Panc1 (cell line): ENCODE results near the gene NCKAP5. TPM values are rescaled to one million over a fixed set of nuclear protein-coding genes. Genes with fewer than 3 reads are reported as not detected.

Source experiments
- ATAC-seq: fragments of 200-7000 bp; cut with Tn5 transposase; 2 replicates; pipeline ENCODE4 v1.9.1; 2020; ENCODE audit warnings: mild to moderate bottlenecking, moderate library complexity
- BruUV-seq: library from RNA; stranded (reverse); fragments of 400-500 nt; replicated peaks from 2 replicates; lab custom pipeline; 2021; lab: Mats Ljungman, UMichigan
- CTCF ChIA-PET: fragments of 300-600 bp; sonication (Branson Sonifier 250); formaldehyde crosslinking; loops from one replicate; lab custom pipeline; 2022; ENCODE audit warnings: antibody characterized with exemption; lab: Charles Lee
- POLR2A ChIA-PET: fragments of 300-600 bp; sonication (Branson Sonifier 250); formaldehyde crosslinking; loops from one replicate; lab custom pipeline; 2022; ENCODE audit warnings: antibody characterized with exemption; lab: Charles Lee
- DNase-seq: peaks from one replicate; pipeline ENCODE4 v3.0.0-alpha.2; 2010; ENCODE audit warnings: low read depth, low spot score
- H3K27ac ChIP-seq: 2 replicates; pipeline ENCODE4 v1.5.1; 2011; ENCODE audit warnings: mild to moderate bottlenecking, low read length, inconsistent platforms
- H3K27me3 ChIP-seq: fragments of 200-500 bp; sonication (Bioruptor generic); 2 replicates; pipeline ENCODE4 v1.6.0; 2014; ENCODE audit warnings: low read length, inconsistent platforms; ENCODE audit not compliant: control insufficient read depth, insufficient read depth
- H3K36me3 ChIP-seq: fragments of 200-500 bp; sonication (Bioruptor generic); 2 replicates; pipeline ENCODE4 v1.5.1; 2014; ENCODE audit warnings: inconsistent platforms, mild to moderate bottlenecking, low read length, moderate library complexity; ENCODE audit not compliant: control insufficient read depth, insufficient read depth
- H3K4me1 ChIP-seq: 2 replicates; pipeline ENCODE4 v1.5.1; 2011; ENCODE audit warnings: inconsistent platforms, mild to moderate bottlenecking, low read length, moderate library complexity; ENCODE audit not compliant: control insufficient read depth, insufficient read depth
- H3K4me3 ChIP-seq, 2 experiments: 2 replicates each; pipeline ENCODE4 v1.5.1; 2011 to 2012; ENCODE audit warnings: low read depth in 2 of 2, low read length in 2 of 2, mild to moderate bottlenecking in 2 of 2, inconsistent platforms in 1 of 2, moderate library complexity in 1 of 2
- H3K9me3 ChIP-seq: fragments of 200-500 bp; sonication (Bioruptor generic); 2 replicates; pipeline ENCODE4 v1.5.1; 2014; ENCODE audit warnings: low read depth, mild to moderate bottlenecking, inconsistent platforms, low read length, moderate library complexity; ENCODE audit not compliant: control insufficient read depth, insufficient read depth
- CTCF ChIP-seq: fragments of 450-650 bp; IDR thresholded peaks from 2 replicates; pipeline ENCODE4 v1.5.1; 2017; ENCODE audit warnings: mild to moderate bottlenecking
- POLR2AphosphoS5 ChIP-seq: IDR thresholded peaks from 2 replicates; pipeline ENCODE4 v1.6.1; 2012; ENCODE audit warnings: mild to moderate bottlenecking, low read depth, low read length, moderate library complexity
- REST ChIP-seq, 2 experiments: IDR thresholded peaks; 2 replicates each; pipeline ENCODE4 v1.6.1; 2011 to 2012; ENCODE audit warnings: low read depth in 2 of 2, control low read depth in 1 of 2, low read length in 1 of 2, mild to moderate bottlenecking in 1 of 2, moderate library complexity in 1 of 2; ENCODE audit not compliant: insufficient read depth in 1 of 2
- SIN3A ChIP-seq: IDR thresholded peaks from 2 replicates; pipeline ENCODE4 v1.6.1; 2012; ENCODE audit warnings: low read depth, mild to moderate bottlenecking, low read length, moderate library complexity, borderline replicate concordance; ENCODE audit not compliant: insufficient read depth
- TCF7L2 ChIP-seq: IDR thresholded peaks from 2 replicates; pipeline ENCODE4 v1.6.1; 2011; ENCODE audit warnings: mild to moderate bottlenecking, low read depth, low read length, inconsistent platforms
- in situ Hi-C: cut with HindIII; loops from 2 replicates; pipeline ENCODE4 v1.10.0; 2016; ENCODE audit warnings: low sequenced_read_pairs, low pct_unique_long_range_greater_than_20kb
- intact Hi-C: fragments of 100-400 bp; cut with micrococcal nuclease; formaldehyde crosslinking; loops from one replicate; pipeline ENCODE4 v1.10.0; 2022; ENCODE audit not compliant: unreplicated experiment
- total RNA-seq: library from RNA; stranded (reverse); gene quantifications from one replicate; pipeline ENCODE4 v1.2.1, GENCODE V29; 2021; ENCODE audit not compliant: unreplicated experiment

NCKAP5 gene
- total RNA-seq, 1 experiment from 2014 or later, result 0.10 TPM

- no TSS peak for BruUV-seq
- CTCF ChIA-PET, result no interaction called here
- ATAC-seq, result no peak
These were observed 15.0 kb downstream of the NCKAP5 start for GRCh38 chr2:133553251-133553650.

GRCh38 chr2:133552821-133553220, 15.4 kb downstream of the NCKAP5 start:
- CTCF ChIA-PET, result no interaction called here
- H3K27ac ChIP-seq, result no peak overlapping the region
- no peaks in the 10 kb centered on the region for H3K27me3 ChIP-seq
- intact Hi-C loops, result no loop called here
- H3K4me3 ChIP-seq, result no peak overlapping the region
- no peaks in the 10 kb centered on the region for H3K36me3 ChIP-seq
- in situ Hi-C loops, result no loop called here
- BruUV-seq, result no TSS peak
- H3K9me3 ChIP-seq, result no peaks in the 10 kb centered on the region
- ATAC-seq (no peak), DNase-seq (no peak)
- TF ChIP-seq TCF7L2 (no peak), CTCF (no peak), REST (IDR thresholded peaks at IDR 0.05; ENCODE audit: insufficient read depth in 1 of 2, low read depth in 2 of 2, low read length in 1 of 2) (no peak), POLR2AphosphoS5 (no peak), SIN3A (no peak)
- POLR2A ChIA-PET, result no interaction called here
- H3K4me1 ChIP-seq, result no peaks in the 10 kb centered on the region

More at GRCh38 chr2:133553251-133553650, 15.0 kb downstream of the NCKAP5 start:
- in situ Hi-C loops (no loop called here), intact Hi-C loops (no loop called here)
- DNase-seq, result no peak
- H3K9me3 ChIP-seq, result no peaks in the 10 kb centered on the region
- no peak overlapping the region for H3K4me3 ChIP-seq
- POLR2A ChIA-PET, result no interaction called here
- no peaks in the 10 kb centered on the region for H3K4me1 ChIP-seq
- no peaks in the 10 kb centered on the region for H3K27me3 ChIP-seq
- TF ChIP-seq CTCF (no peak), SIN3A (no peak)
- no peak overlapping the region for H3K27ac ChIP-seq
- no peaks in the 10 kb centered on the region for H3K36me3 ChIP-seq

- Histone ChIP-seq H3K9me3 (no peaks in the 10 kb centered on the region), H3K27ac (no peak overlapping the region), H3K4me1 (no peaks in the 10 kb centered on the region), H3K27me3 (no peaks in the 10 kb centered on the region), H3K36me3 (no peaks in the 10 kb centered on the region), H3K4me3 (no peak overlapping the region)
- DNase-seq, result no peak
- ATAC-seq, result no peak
- in situ Hi-C loops (no loop called here), intact Hi-C loops (no loop called here)
- no peak for TF ChIP-seq POLR2AphosphoS5
- TF ChIP-seq CTCF, result no peak
- no peak for TF ChIP-seq TCF7L2
- TF ChIP-seq REST (IDR thresholded peaks at IDR 0.05; ENCODE audit: insufficient read depth in 1 of 2, low read depth in 2 of 2, low read length in 1 of 2), result no peak
- no peak for TF ChIP-seq SIN3A
- no TSS peak for BruUV-seq
- POLR2A ChIA-PET, result no interaction called here
- CTCF ChIA-PET, result no interaction called here
These were observed 26.5 kb downstream of the NCKAP5 start for GRCh38 chr2:133541797-133542196.
